Activated CD4-positive, alpha-beta T cell treated with anti-CD3 and anti-CD28 coated beads, Interleukin-2, Interleukin-4, amounts not matched to agents 100 ng/mL and 50 ng/mL, durations not matched to agents 16 hours and 8 hours (primary cell): ENCODE results near the gene XXYLT1.
"Not testable (repeated sequence)": the region's sequence is repeated elsewhere in the genome, so short reads cannot be mapped to it uniquely, and the experiment has no call there.

Experiments
- DNase-seq: peaks from one replicate; pipeline ENCODE4 v3.0.0-alpha.2; 2020; ENCODE audit warnings: low spot score

XXYLT1 gene

GRCh38 chr3:195207731-195208130 is 63.2 kb downstream of the XXYLT1 start:
- DNase-seq: no peak

- DNase-seq: no peak
These were observed 63.9 kb downstream of the XXYLT1 start for GRCh38 chr3:195207056-195207455.

DNA sequence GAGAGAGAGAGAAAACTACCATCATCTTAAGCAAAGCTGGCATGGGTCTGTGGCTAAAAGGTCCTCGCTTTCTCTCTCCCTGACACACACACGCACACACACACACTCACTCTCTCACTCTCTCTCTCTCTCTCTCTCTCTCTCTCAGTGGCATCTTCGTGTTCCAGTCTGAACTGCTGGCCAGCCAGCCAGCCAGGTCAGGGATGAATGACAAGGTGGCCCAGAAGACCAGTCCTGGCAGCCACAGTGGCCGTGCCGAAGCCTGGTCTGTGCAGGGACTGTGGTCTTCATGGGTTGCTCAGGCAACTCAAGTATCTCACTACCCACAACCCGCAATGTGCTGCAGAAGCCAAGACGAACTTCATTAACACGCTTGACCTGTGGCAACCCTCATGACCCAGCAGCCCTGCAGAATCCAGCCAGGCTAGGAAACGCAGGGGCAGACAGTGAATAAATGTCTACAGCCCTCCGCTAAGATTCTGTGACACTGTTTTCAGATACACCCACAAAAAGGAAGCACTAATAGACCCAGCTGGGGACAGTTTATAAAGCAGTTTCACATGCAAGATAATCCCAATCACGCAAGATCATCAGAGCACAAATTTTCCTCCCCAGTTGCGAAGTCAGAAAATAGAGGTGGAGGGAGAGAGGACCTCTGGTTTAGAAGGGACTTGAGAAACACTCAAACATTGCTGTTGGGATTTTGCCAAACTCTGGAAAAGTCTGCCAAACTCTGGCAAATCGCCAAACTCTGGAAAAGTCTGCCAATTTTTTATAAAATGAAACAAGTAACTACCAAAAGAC is 66.4 kb downstream of the XXYLT1 start:
- no peak for DNase-seq

DNA sequence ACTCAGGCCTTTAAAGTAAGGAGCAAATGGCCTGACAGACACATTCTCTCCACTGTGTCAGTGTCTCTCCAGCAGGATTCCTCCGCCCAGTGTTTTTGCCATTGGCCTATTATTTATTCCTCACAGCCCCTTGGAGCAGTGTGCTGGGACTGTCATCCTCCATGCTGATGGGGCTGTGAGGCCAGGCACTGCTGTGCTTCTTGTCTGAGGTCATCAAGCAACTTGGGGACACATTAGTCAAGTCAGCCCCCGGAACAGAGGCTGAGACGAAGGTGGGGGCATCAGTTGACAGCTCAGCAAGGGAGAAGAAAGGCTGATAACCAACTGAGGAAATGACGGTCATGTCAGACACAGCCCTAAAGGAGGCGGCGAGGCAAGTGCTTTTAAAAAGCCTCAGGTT is 67.4 kb downstream of the XXYLT1 start:
- DNase-seq: no peak

DNA sequence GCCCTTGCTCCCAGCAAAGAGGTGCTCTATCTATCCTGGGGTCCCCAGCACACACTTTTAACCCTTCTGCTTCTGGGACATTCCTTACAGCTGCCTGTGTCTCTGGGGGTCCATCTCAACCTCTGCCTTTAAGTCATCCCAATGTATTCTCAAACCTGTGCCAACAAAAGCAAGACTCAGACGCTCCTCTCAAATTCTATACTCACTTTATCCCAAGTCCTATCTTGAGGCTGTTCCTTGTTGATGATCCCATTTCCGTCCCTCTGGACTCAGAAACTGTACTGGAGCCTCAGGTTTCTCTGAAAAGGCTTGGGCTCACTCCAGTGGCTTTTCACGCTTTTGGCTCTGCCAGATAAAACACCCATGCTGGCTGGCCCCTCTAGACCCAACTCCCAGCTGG is 69.7 kb downstream of the XXYLT1 start:
- no peak for DNase-seq

- DNase-seq: no peak
These were observed 70.7 kb downstream of the XXYLT1 start for GRCh38 chr3:195200010-195200822.

DNA sequence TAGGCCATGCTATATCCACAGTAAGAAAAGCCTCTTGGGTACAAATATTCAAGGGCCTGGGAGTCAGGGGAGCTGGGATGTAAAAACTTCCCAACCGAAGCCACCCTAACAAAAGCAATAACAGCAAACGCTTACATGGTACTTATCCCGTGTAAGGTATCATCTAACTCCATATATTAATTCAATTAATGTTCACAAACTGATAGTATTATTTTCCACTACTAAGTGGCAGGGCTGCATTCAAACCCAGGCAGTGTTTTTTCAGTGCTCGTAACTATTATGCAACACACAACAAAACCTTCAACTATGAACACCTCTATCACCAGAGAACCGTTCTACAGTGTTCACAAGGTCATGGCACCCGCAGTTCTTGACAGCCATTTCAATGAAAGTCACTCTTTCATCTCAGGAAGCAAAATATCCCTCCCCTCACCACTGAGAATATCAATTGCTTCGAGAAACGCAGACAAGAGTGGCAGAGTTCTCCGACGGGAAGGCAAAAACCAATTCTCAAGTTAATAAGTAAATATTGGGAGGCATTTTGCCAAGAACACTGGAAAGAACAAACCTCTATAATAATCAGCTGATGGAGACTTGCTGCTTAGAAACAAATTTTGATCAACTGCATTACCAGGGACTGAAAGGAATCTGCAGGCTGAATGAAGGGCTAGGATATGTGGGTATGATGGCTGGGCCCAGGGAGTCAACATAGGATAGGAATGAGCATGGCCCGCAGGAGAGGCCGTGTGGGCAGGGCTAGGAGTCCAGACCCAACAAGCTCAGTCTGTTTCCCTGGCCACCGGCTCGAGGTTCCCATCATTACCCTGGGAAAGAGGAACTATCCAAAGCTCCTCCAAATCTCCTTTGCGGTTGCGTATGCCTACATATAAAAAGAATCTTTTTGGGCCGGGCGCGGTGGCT is 72.3 kb downstream of the XXYLT1 start:
- no peak for DNase-seq

DNA sequence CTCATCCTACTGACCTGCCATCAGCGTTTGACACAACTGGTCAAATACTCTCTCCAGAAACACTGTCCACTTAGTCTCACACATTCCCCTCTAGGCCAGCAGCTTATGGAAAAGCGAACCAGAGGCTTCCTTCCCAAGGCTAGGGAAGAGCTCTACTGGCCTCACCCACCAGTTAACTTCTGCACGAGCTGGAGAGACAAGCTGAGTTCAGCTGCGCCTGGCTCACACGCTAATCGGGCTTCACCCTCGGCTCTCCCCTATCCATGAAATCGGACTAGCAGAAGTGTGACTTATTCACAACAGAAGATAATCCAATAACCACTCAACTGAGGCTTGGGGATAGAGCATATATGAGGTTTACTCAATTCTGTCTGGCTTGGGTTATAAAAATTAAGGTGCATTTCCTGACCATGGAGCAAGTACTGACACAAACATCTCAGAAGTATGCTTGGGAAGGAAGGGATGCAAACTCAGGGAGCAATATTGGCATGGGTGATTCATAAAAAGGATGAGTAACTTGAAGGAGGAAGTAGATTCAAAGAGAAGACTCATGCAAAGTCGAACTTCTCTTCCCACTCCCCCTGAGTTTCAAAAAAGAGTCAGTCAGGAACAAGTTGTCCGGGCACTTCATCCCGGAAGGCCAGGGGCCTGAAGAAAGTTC is 73.1 kb downstream of the XXYLT1 start:
- DNase-seq: no peak

DNA sequence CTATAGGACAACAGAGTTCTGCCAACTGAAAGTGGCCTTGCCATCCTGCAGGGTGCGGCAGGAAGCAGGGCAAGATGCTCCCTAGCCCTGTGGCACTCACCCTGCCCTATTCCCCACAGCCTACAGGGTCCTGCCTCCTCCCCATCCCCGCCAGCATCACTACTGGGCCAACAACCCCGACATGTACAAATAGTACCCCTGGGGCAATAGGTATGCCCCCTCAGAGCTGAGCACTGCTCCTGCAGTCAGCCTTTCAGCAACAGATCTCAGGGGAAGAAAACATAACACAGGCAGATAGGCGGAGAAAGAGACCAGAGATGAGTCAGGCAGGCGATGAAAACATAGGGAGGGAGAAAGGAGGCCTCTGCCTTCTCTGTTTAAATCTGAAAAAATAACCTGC is 74.7 kb downstream of the XXYLT1 start:
- DNase-seq: no peak

DNA sequence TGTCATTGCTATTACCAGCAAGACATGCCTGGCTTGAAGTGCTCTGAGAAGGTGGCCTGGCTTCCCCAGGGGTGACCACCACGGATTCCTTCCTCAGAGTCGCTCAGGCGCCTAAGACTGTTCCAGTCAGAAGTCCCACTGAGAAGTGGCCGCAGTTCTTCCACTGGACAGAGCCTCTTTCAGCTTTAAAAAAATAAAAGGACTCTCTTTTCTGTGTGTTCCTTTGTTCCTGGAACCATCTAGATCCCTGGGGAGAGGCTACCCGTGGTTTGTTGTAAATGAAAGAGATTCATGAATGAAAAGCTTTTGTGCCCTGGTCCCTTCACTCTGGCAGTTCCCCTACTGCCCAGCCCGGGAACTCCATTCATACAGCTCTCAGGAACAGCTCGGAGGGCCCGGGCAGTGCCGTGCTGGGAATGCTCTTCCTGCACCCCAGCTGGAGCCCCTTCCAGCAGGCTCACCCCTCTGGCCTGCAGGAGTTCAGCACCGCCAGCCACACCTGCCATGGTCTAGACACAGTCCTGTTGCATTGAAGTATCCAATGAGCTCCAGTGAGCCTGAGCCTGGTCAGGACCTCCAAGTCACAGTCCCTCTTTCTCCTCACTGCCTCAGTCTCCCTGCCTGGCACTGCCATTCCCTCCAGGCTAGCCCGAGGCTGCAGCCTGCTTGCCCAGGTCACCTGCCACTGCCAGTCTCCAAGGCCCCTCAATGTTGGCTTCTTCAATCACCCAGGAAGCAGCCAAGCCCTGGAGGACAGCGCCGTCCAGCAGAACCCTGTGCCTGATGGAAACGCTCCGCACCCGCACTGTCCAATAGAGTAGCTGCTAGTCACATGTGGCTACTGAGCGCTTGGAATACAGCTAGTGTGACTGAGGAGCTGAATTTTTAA is 75.4 kb downstream of the XXYLT1 start:
- DNase-seq: no peak

DNA sequence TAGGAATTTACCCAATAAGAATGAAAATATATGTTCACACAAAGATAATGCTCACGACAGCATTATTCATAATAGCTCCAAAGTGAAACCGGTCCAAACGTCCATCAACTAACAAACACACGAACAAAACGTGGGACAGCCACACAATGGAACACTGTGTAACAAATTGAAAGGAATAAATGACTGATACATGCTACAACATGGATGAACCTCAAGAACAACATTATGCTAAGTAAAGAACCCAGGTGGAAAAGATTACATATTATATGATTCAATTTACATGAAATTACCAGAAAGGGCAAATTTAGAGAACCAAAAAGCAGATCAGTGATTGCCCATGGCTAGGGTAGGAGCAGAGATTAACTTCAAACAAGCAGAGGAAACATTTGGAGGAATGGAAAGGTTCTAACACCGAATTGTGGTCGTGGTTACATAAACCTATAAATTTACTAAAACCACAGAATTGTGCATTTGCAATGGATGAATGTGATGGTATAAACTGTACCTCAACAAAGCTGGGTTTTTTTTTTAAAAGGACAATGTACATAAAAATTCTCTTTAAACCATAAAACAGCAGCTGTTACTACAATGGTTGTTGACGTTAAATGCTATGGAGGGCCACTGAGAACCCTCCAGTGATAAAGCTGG is 76.3 kb downstream of the XXYLT1 start:
- no peak for DNase-seq

GRCh38 chr3:195191580-195191979 is 79.4 kb downstream of the XXYLT1 start:
- DNase-seq: no peak

- DNase-seq: no peak
These were observed 81.1 kb downstream of the XXYLT1 start for GRCh38 chr3:195189821-195190220.

DNA sequence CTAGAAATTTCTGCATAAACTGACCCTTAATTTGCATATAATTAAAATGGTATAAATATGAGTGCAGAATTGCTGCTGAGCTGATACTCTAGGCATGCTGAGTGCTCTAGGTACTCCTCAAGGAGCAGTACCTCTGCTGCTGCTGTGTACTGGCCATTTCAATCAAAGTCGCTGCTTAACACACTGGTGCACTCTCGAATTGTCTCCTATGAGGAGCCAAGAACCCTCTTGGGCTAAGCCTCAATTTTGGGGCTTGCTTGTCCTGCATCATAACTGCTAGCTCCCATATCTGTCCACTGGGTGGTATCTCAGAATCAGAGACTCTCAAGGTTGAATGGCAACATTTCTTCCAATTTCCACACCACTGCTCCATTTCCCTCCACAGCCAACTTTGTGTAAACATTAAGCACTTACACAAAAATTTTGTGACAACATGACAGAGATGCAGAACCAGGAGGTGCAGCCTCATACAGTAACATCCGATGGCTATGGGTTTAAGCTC is 82.5 kb downstream of the XXYLT1 start:
- no peak for DNase-seq

DNA sequence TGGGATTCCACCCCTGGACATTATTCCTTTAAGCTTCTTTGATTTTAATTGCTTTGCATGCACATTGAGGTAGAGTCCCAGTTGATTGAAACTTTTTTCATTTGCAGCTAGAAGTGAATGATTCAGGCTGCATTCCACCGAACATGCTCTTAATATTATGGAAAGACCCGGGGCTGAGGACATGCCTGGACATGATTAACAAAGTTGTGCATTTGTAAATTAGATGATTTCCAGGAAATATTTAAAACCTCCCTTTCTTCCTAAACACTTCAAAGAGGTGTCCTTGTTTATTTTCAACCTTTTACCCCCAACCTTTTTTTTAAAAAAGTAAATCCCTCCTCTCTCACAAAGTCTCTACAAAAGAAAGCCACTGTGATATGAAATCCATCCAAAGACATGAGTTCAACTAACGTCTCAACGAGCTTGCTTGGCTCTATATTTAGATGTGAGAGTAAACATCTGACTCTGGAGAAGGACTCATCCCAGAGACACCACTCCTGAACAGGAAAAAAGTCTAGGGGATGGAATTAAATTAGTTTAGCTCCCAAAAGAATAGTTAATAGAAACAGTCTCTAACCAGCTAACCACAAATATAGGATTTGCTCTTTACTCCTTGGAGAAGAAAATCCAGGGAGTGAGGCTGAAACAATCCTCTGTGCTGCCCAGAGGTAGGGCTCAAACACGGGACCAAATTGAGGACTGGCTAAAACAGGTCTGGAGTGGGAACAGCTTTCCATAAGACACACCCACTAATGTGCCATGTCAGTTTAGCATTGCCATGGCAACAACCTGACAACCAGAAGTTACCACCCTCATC is 83.1 kb downstream of the XXYLT1 start:
- no peak for DNase-seq

GRCh38 chr3:195186710-195187047 is 84.3 kb downstream of the XXYLT1 start:
- not testable (repeated sequence) for DNase-seq

GRCh38 chr3:195186041-195186709 is 84.8 kb downstream of the XXYLT1 start:
- DNase-seq: no peak

- DNase-seq: no peak
These were observed 85.4 kb downstream of the XXYLT1 start for GRCh38 chr3:195185583-195185982.
